Cerebellar cortex (tissue), 1 donor: ENCODE data around the gene TGFA.

Experiments
- DNase-seq: peaks from one replicate; pipeline ENCODE4 v3.0.0-alpha.2; 2015; ENCODE audit warnings: low spot score

TGFA gene

GRCh38 chr2:70523996-70524965, 29.3 kb downstream of the TGFA start:
- DNase-seq: no peak

DNA sequence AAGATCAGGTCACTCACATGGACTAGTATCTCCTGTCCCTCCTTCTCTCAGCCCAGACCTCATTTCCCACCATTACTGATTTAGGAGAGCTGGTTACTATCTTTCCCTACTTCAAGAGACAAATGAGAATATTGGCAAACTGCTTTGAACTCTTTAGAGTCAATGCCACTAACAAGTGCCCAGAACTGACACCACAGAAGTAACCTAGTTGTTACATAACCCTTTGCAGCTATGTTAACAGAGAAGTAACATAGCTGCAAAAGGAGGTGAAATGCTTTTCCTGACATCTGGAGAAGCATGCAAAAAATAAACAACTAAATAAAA, 30.0 kb downstream of the TGFA start:
- DNase-seq: no peak

GRCh38 chr2:70522627-70523026, 31.0 kb downstream of the TGFA start:
- no peak for DNase-seq

GRCh38 chr2:70520825-70521224, 32.8 kb downstream of the TGFA start:
- no peak for DNase-seq

DNA sequence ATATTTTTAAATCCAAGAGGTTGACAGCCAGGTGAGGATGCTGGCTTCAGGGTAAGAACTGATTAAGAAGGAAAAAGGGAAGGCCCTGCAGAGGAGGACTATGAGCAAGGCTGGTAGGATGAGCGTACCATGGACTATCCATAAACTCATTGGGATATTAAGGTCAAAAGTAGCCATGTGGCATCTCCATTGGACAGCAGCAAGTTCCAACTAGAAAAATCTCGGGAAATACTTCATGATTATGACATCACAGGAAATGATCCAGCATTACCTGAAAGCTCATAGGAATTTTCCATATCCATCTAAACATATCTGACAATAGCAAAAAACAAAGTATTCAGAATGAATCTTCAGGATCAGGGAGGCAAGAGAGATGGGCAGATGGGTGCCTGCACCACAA, 34.2 kb downstream of the TGFA start:
- no peak for DNase-seq

GRCh38 chr2:70518557-70518956, 35.1 kb downstream of the TGFA start:
- DNase-seq: no peak

GRCh38 chr2:70517804-70518203, 35.8 kb downstream of the TGFA start:
- DNase-seq: no peak

GRCh38 chr2:70516596-70516995, 37.0 kb downstream of the TGFA start:
- DNase-seq: no peak

GRCh38 chr2:70515938-70516337, 37.7 kb downstream of the TGFA start:
- no peak for DNase-seq

- DNase-seq: peak; percentile 25
Measured at GRCh38 chr2:70514612-70515055, 39.0 kb downstream of the TGFA start.

DNA sequence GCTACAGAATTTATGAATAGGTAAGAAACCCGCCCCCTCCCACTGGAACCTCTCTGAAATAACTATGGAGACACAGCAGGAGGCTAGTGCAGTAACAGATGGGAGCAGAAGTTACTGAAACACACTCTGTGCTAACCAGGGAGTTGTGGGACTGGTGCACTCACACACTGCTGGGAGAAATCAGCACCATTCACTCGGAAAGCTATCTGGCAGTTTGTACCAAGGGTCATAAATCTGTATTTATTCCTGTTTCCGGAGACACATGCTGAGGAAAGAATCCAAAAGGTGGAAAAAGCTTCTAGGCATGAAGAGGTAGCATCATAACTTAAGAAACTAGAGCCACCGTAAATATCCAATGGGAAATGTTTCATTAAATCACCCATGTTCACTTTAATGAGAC, 39.9 kb downstream of the TGFA start:
- DNase-seq: peak; percentile 9

DNA sequence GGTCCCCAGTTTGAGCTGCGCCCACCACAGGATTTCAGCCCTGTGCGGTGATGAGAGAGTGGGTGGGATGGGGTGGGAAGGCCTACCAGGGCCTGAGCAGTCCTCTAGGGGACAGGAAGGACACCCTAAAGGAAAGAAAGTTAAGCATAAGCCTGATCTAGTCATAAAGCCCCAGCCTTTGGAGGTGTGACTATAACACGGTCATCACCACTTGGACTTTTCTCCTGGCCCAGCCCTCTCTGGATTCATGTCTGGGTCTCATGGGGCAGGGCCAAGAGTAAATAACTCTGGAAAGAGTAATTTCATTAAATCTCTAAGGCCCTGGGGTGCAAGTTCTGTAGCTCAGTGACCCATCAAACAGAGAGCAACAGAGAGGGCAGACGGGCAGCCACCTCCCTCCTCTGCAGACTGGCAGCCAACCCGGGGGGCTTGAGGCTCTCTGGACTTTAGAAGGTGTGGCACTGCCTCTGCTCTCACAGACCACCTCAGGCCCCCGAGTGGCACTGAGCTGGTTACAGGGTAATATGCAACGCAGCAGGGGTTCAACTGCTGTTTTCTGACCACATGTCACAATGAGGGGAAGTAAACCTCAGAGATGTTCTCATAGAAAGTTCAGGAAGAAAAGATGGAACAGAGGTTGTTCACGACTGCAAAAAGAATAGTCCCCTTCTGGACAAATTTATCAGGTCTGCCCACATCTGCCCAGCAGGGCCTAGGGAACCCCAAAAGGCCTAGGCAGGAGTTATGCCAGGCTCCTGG, 41.5 kb downstream of the TGFA start:
- no peak for DNase-seq

- no peak for DNase-seq
Measured at GRCh38 chr2:70510313-70510712, 43.3 kb downstream of the TGFA start.

- no peak for DNase-seq
Measured at GRCh38 chr2:70509565-70509964, 44.1 kb downstream of the TGFA start.

DNA sequence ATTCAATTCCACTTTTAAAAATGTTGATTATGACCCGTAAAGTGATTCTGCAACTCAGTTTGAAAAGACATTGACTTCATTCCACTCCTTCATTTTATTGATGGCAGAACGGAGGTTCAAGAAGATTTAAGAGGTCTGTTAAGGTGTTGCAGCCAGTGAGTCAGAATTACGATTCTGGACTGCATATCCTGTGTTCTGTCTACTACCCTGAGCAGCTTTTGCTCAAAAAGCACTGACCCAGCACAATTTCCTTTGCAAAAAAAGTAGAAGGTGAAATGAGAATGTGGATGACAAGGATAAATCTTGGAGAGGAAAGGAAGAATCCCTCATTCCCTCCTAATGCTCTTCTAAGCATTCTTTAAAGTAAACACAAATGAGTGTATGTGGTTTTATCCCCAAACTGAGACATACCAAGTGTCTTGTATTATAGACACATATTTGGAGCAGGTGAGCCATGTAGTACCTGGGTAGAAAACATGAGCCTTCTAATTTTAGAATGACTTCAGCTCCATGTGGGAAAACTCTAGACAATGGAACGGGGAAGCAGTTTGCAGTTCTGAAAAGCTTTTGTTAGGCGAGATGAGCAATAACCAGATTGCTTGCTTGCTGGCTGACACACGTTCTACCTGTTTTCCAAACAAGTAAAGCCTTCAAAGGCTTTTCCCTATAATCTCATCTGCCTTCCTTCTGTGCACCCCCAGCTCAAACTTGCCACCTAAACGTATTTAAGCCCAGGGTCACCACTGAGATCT, 44.7 kb downstream of the TGFA start:
- DNase-seq: no peak

- DNase-seq: no peak
Measured at GRCh38 chr2:70505613-70506391, 47.8 kb downstream of the TGFA start.

DNA sequence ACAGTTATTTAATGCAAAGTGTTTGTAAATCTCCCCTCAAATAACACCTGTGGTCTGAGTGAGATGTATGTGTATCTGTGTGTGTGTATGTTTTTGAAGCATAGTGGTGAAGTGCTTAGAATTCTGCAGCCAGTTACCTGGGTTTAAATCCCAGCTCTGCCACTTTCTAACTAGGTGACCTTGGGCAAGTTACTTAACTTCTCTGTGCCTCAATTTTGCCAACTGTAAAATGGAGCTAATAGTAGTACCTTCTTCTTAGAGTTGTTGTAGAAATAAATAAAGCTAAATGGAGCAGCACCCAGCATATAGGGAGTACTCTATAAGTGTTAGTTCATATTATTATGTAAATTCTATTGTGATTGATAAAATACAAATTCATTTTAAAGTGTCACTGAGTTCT, 48.9 kb downstream of the TGFA start:
- DNase-seq: no peak

DNA sequence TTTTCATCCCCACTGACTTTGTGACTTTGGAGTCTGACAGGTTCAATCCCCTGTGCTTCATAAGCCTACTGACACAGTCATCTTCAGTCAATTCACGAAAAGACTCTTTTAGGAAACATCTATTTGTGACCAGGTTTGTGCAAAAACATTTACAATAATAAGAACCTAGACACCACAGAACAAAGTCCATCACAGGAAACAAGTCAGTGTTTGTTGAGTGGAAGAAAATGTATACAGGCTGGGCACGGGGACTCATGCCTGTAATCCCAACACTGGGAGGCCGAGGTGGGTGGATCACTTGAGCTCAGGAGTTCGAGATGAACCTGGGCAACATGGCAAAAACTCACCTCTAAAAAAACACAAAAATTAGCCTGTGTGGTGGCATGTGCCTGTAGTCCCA, 49.7 kb downstream of the TGFA start:
- no peak for DNase-seq

DNA sequence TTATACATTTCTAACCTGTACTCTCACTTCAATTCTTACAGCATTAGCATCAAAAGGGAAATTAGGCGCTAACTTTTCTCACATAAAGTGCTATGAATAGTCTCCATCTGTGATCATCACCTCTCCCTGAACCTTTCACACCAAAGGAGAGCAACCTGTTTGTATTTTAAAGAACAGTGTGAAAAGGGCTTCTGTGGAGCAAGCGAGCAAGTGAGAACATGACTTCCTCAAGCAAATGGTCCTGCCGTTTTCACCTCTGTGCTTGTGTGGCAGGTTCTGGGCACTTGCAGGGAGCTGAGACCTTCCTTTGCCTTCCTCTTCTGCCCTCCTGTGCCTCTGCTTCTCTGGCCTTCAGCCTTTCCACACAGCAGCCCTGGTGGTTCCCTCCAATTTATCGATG, 51.9 kb downstream of the TGFA start:
- DNase-seq: no peak

DNA sequence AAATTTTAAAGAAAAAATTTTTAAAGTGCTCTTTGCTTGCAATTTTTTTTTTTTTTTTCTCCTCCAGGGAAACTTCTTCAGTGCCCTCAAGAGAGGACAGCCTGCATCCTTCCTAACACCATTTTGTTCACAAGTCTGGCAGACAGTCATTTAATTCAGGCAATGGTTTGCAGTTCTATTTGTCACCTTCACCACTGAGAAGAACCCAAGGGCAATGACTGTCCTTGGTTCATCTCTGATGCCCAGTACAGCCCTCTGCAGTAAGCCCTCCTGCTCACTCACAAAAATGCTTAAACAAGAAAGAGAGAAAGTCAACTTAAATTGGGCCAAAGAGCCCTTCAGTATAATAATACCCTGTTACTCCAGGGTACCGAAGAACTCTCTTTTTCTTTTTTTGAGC, 52.4 kb downstream of the TGFA start:
- DNase-seq: no peak

GRCh38 chr2:70499253-70499652, 54.4 kb downstream of the TGFA start:
- no peak for DNase-seq

DNA sequence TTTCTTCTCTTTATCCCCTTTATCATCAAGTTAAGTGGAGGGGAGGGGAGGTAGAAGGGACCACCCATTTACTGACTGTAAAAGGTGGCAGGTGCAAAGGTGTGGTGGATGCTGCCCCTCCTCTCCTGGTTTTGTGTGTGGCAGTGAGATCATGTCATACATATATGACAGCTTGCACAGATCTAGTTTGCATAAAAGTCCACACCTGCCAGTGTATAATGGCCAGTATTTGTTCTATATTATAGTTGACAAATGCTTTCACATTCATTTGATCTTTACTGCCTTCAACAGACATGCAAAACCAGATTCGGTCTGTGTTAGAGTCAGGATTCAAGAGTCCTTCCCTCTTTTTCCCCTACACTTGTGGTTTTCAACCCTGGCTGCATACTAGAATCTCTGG, 55.1 kb downstream of the TGFA start:
- DNase-seq: no peak
